ENCODE results near the gene TNFRSF13B. TPM values are rescaled to one million over a fixed set of nuclear protein-coding genes. Genes with fewer than 3 reads are reported as not detected.

The TNFRSF13B gene
- total RNA-seq, 1 experiment from 2014 or later = not detected

- Histone ChIP-seq H3K9ac (ENCODE audit: low read length) (no peak overlapping the region), H3K4me3 (replicated peaks in 1 of 2; ENCODE audit: low read depth in 1 of 2, low read length in 2 of 2) (no peak overlapping the region), H3K4me1 (ENCODE audit: control insufficient read depth in 1 of 2, insufficient read depth in 2 of 2, low read length in 2 of 2) (no peaks in the 10 kb centered on the region), H2AFZ (ENCODE audit: low read depth, low read length, poor library complexity, severe bottlenecking) (no peak overlapping the region), H3K9me3 (ENCODE audit: control insufficient read depth in 1 of 2, insufficient read depth in 1 of 2, low read depth in 1 of 2, low read length in 2 of 2) (no peaks in the 10 kb centered on the region), H4K20me1 (ENCODE audit: insufficient read depth) (no peaks in the 10 kb centered on the region), H3K9me2 (ENCODE audit: insufficient read depth) (no peaks in the 10 kb centered on the region), H3K27ac (ENCODE audit: low read depth, low read length) (no peak overlapping the region), H3K36me3 (ENCODE audit: control insufficient read depth in 1 of 2, insufficient read depth in 2 of 2, low read length in 2 of 2) (no peaks in the 10 kb centered on the region), H3K79me2 (ENCODE audit: insufficient read depth, low read length) (no peaks in the 10 kb centered on the region), H3K27me3 (ENCODE audit: insufficient read depth, low read length) (no peaks in the 10 kb centered on the region; the same call in 1 of the 2 replicates), H3K4me2 (ENCODE audit: low read length) (no peak overlapping the region)
- intact Hi-C loops (cut with micrococcal nuclease) = no loop called here
- POLR2A ChIA-PET = no interaction called here
- DNase-seq (ENCODE audit: low read depth, low spot score) (no peak), ATAC-seq (no peak)
- CTCF ChIA-PET = no interaction called here
- TF ChIP-seq ZFX (IDR thresholded peaks at IDR 0.05) = no peak
- no peak for TF ChIP-seq POLR2A (IDR thresholded peaks at IDR 0.05; ENCODE audit: borderline replicate concordance, extremely low read depth, insufficient read depth, insufficient read length)
- TF ChIP-seq MAX (IDR thresholded peaks at IDR 0.05) = no peak
- no peak for TF ChIP-seq FOSL1 (IDR thresholded peaks at IDR 0.05; ENCODE audit: low read depth)
- TF ChIP-seq POLR2AphosphoS5 (IDR thresholded peaks at IDR 0.05; ENCODE audit: low read depth, low read length) = no peak
- no peak for TF ChIP-seq SP1 (IDR thresholded peaks at IDR 0.05; ENCODE audit: low read depth)
- no peak for TF ChIP-seq RAD21 (IDR thresholded peaks at IDR 0.05; ENCODE audit: low read depth)
- no peak for TF ChIP-seq EZH2 (IDR thresholded peaks at IDR 0.05)
- TF ChIP-seq ELF1 (IDR thresholded peaks at IDR 0.05; ENCODE audit: borderline replicate concordance, low read depth) = no peak
- TF ChIP-seq CEBPB (IDR thresholded peaks at IDR 0.05; ENCODE audit: low read depth) = no peak
- RAD21 ChIA-PET (ENCODE audit: low non-redundant PET in 1 of 2, low total read pairs in 2 of 2, uncharacterized antibody in 2 of 2, unreplicated experiment in 2 of 2) = no interaction called here
- BruUV-seq (replicated peaks) = no TSS peak
These were observed 18.6 kb downstream of the TNFRSF13B start for GRCh38 chr17:16953347-16953746.

GRCh38 chr17:16952401-16952800 is 19.5 kb downstream of the TNFRSF13B start:
- ChIA-PET RAD21 (ENCODE audit: low non-redundant PET in 1 of 2, low total read pairs in 2 of 2, uncharacterized antibody in 2 of 2, unreplicated experiment in 2 of 2) (no interaction called here), CTCF (no interaction called here), POLR2A (no interaction called here)
- Histone ChIP-seq H3K4me2 (ENCODE audit: low read length) (no peak overlapping the region), H3K9me2 (ENCODE audit: insufficient read depth) (no peaks in the 10 kb centered on the region), H4K20me1 (ENCODE audit: insufficient read depth) (no peaks in the 10 kb centered on the region), H3K36me3 (ENCODE audit: control insufficient read depth in 1 of 2, insufficient read depth in 2 of 2, low read length in 2 of 2) (no peaks in the 10 kb centered on the region), H3K9ac (ENCODE audit: low read length) (no peak overlapping the region), H3K27ac (ENCODE audit: low read depth, low read length) (no peak overlapping the region), H3K4me1 (ENCODE audit: control insufficient read depth in 1 of 2, insufficient read depth in 2 of 2, low read length in 2 of 2) (no peaks in the 10 kb centered on the region), H3K9me3 (ENCODE audit: control insufficient read depth in 1 of 2, insufficient read depth in 1 of 2, low read depth in 1 of 2, low read length in 2 of 2) (no peaks in the 10 kb centered on the region), H3K27me3 (ENCODE audit: insufficient read depth, low read length) (no peaks in the 10 kb centered on the region; the same call in 1 of the 2 replicates), H2AFZ (ENCODE audit: low read depth, low read length, poor library complexity, severe bottlenecking) (no peak overlapping the region), H3K4me3 (replicated peaks in 1 of 2; ENCODE audit: low read depth in 1 of 2, low read length in 2 of 2) (no peak overlapping the region), H3K79me2 (ENCODE audit: insufficient read depth, low read length) (no peaks in the 10 kb centered on the region)
- intact Hi-C loops (cut with micrococcal nuclease) = no loop called here
- ATAC-seq = no peak
- no TSS peak for BruUV-seq (replicated peaks)
- DNase-seq (ENCODE audit: low read depth, low spot score) = no peak
- no peak for TF ChIP-seq CBX3 (IDR thresholded peaks at IDR 0.05; ENCODE audit: low read depth)
- TF ChIP-seq ZBTB33 (IDR thresholded peaks at IDR 0.05; ENCODE audit: extremely low read depth, insufficient replicate concordance, low read length) = no peak
- TF ChIP-seq POLR2AphosphoS5 (IDR thresholded peaks at IDR 0.05; ENCODE audit: low read depth, low read length) = no peak
- TF ChIP-seq TCF7L2 (IDR thresholded peaks at IDR 0.05; ENCODE audit: borderline replicate concordance, extremely low read depth, insufficient read depth, insufficient read length) = no peak
- TF ChIP-seq MAX (IDR thresholded peaks at IDR 0.05) = no peak
- no peak for TF ChIP-seq ELF1 (IDR thresholded peaks at IDR 0.05; ENCODE audit: borderline replicate concordance, low read depth)
- TF ChIP-seq EZH2 (IDR thresholded peaks at IDR 0.05) = no peak
- TF ChIP-seq EGR1 (IDR thresholded peaks at IDR 0.05; ENCODE audit: low read depth) = no peak
- no peak for TF ChIP-seq CEBPB (IDR thresholded peaks at IDR 0.05; ENCODE audit: low read depth)
- TF ChIP-seq CTCF (IDR thresholded peaks at IDR 0.05 in 2 of 3, conservative IDR thresholded peaks at IDR 0.05 in 1 of 3; ENCODE audit: borderline replicate concordance in 1 of 3, insufficient read depth in 1 of 3, low read depth in 2 of 3, low read length in 2 of 3) = no peak
- no peak for TF ChIP-seq ATF3 (IDR thresholded peaks at IDR 0.05)
